OCI-LY1 (cell line): ENCODE measurements around the gene ACY1.

Experiments
- H2AFZ ChIP-seq: fragments of 200-600 bp; sonication (generic), shearing (Covaris generic); 2 replicates; pipeline ENCODE4 v1.6.0; 2014; ENCODE audit warnings: antibody characterized with exemption, mild to moderate bottlenecking, low read length
- H3F3A ChIP-seq: fragments of 200-600 bp; sonication (generic), shearing (Covaris generic); 2 replicates; pipeline ENCODE4 v1.6.0; 2014; ENCODE audit warnings: mild to moderate bottlenecking, antibody characterized with exemption, low read length, moderate library complexity; ENCODE audit not compliant: insufficient read depth
- H3K27ac ChIP-seq: fragments of 200-600 bp; sonication (generic); 2 replicates; pipeline ENCODE4 v1.5.1; 2014; ENCODE audit warnings: low read length, mixed run types, mild to moderate bottlenecking, low read depth; ENCODE audit not compliant: poor library complexity, severe bottlenecking
- H3K27me3 ChIP-seq: fragments of 200-600 bp; sonication (generic); 2 replicates; pipeline ENCODE4 v1.6.0; 2014; ENCODE audit warnings: antibody characterized with exemption, mild to moderate bottlenecking, low read length, moderate library complexity; ENCODE audit not compliant: insufficient read depth
- H3K36me3 ChIP-seq: fragments of 200-600 bp; sonication (generic); 2 replicates; pipeline ENCODE4 v1.6.1; 2014; ENCODE audit warnings: mild to moderate bottlenecking, antibody characterized with exemption, low read length, moderate library complexity, mixed read lengths; ENCODE audit not compliant: insufficient read depth
- H3K4me1 ChIP-seq: fragments of 200-600 bp; sonication (generic); 2 replicates; pipeline ENCODE4 v1.5.1; 2014; ENCODE audit warnings: mild to moderate bottlenecking, low read length, moderate library complexity; ENCODE audit not compliant: insufficient read depth, severe bottlenecking
- H3K4me2 ChIP-seq: fragments of 200-600 bp; sonication (generic), shearing (Covaris generic); 2 replicates; pipeline ENCODE4 v1.6.1; 2014; ENCODE audit warnings: low read length
- H3K4me3 ChIP-seq: fragments of 200-600 bp; sonication (generic); 2 replicates; pipeline ENCODE4 v1.5.1; 2014; ENCODE audit warnings: low read length, low read depth, mild to moderate bottlenecking, mixed read lengths; ENCODE audit not compliant: poor library complexity, severe bottlenecking
- H3K79me2 ChIP-seq: fragments of 200-600 bp; shearing (Covaris generic); 2 replicates; pipeline ENCODE4 v1.6.1; 2016; ENCODE audit warnings: mixed run types, low read length, mixed read lengths; ENCODE audit not compliant: insufficient read depth
- H3K9ac ChIP-seq: fragments of 200-600 bp; sonication (generic), shearing (Covaris generic); 2 replicates; pipeline ENCODE4 v1.6.1; 2014; ENCODE audit warnings: mild to moderate bottlenecking, low read length, mixed read lengths
- H3K9me2 ChIP-seq: fragments of 200-600 bp; sonication (generic), shearing (Covaris generic); 2 replicates; pipeline ENCODE4 v1.6.1; 2014; ENCODE audit warnings: low read depth, mild to moderate bottlenecking, low read length, mixed read lengths
- H3K9me3 ChIP-seq: fragments of 200-600 bp; shearing (Covaris generic); 2 replicates; pipeline ENCODE4 v1.6.1; 2014; ENCODE audit warnings: low read length, mixed read lengths
- H4K20me1 ChIP-seq: fragments of 200-600 bp; sonication (generic), shearing (Covaris generic); 2 replicates; pipeline ENCODE4 v1.6.0; 2016; ENCODE audit warnings: mild to moderate bottlenecking, low read length; ENCODE audit not compliant: insufficient read depth
- EZH2 ChIP-seq: fragments of 200-600 bp; sonication (generic), shearing (Covaris generic); IDR thresholded peaks from 2 replicates; pipeline ENCODE4 v1.8.0; 2017; ENCODE audit warnings: borderline replicate concordance, mixed run types, mild to moderate bottlenecking, antibody characterized with exemption, low read length, moderate library complexity, mixed read lengths
- TF ChIP-seq, protein P1 (sequence below): fragments of 200-600 bp; sonication (generic), shearing (Covaris generic); IDR thresholded peaks from 2 replicates; pipeline ENCODE4 v1.5.1; 2017; ENCODE audit warnings: mild to moderate bottlenecking, antibody characterized with exemption, low read length, moderate library complexity, mixed read lengths

The ACY1 gene

DNA sequence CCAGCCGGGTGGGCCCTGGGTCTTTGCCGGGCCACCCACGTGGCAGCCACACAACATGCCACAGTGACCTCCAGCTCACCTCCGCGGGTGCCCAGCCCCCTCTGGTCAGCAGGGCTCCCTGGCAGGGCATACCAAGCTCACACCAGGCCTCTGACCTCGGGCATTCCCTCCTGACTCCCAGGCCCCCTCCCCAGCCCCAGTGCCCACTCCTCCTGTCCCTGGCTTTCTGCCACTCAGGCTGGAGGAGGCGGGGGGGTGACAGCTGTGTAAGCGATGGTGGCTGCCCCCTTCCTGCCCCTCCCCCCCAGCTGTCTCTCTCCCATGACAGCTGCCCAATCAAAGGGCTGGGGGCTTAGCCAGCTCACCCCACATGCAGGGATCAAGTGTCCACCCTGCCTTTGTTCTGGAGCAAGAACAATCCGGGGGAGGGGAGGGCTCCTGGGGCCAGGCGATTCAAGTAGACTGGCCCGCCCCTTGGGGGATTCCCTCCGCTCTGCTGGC, 19.3 kb upstream of the ACY1 start:
- H3K9me3 ChIP-seq, result no peaks in the 10 kb centered on the region
- H3F3A ChIP-seq, result no peaks in the 10 kb centered on the region
- H3K9ac ChIP-seq, result no peak overlapping the region
- H3K4me3 ChIP-seq, result no peak overlapping the region
- H3K9me2 ChIP-seq, result no peaks in the 10 kb centered on the region
- no peaks in the 10 kb centered on the region for H3K27me3 ChIP-seq
- TF ChIP-seq EZH2, result no peak
- TF ChIP-seq, protein P1, sequence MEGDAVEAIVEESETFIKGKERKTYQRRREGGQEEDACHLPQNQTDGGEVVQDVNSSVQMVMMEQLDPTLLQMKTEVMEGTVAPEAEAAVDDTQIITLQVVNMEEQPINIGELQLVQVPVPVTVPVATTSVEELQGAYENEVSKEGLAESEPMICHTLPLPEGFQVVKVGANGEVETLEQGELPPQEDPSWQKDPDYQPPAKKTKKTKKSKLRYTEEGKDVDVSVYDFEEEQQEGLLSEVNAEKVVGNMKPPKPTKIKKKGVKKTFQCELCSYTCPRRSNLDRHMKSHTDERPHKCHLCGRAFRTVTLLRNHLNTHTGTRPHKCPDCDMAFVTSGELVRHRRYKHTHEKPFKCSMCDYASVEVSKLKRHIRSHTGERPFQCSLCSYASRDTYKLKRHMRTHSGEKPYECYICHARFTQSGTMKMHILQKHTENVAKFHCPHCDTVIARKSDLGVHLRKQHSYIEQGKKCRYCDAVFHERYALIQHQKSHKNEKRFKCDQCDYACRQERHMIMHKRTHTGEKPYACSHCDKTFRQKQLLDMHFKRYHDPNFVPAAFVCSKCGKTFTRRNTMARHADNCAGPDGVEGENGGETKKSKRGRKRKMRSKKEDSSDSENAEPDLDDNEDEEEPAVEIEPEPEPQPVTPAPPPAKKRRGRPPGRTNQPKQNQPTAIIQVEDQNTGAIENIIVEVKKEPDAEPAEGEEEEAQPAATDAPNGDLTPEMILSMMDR, result no peak
- H4K20me1 ChIP-seq, result no peaks in the 10 kb centered on the region
- H3K36me3 ChIP-seq, result peaks cover 5% of the 10 kb centered on the region; the same call in 1 of the 2 replicates
- no peak overlapping the region for H3K27ac ChIP-seq
- no peaks in the 10 kb centered on the region for H3K79me2 ChIP-seq
- H3K4me2 ChIP-seq, result no peak overlapping the region
- H3K4me1 ChIP-seq, result peaks cover 11% of the 10 kb centered on the region
- no peak overlapping the region for H2AFZ ChIP-seq

GRCh38 chr3:51964521-51964920, 18.8 kb upstream of the ACY1 start:
- Histone ChIP-seq H3F3A (no peaks in the 10 kb centered on the region), H3K9ac (no peak overlapping the region), H3K27me3 (no peaks in the 10 kb centered on the region), H2AFZ (no peak overlapping the region), H3K79me2 (no peaks in the 10 kb centered on the region), H3K9me2 (no peaks in the 10 kb centered on the region), H3K9me3 (no peaks in the 10 kb centered on the region), H3K4me2 (no peak overlapping the region), H3K4me3 (no peak overlapping the region), H4K20me1 (no peaks in the 10 kb centered on the region), H3K36me3 (peaks cover 10% of the 10 kb centered on the region; the same call in 1 of the 2 replicates), H3K4me1 (peaks cover 11% of the 10 kb centered on the region), H3K27ac (no peak overlapping the region)
- TF ChIP-seq, protein P1, result no peak
- TF ChIP-seq EZH2, result no peak

GRCh38 chr3:51966016-51966415, 17.3 kb upstream of the ACY1 start:
- H3K9me2 ChIP-seq, result no peaks in the 10 kb centered on the region
- no peak overlapping the region for H2AFZ ChIP-seq
- no peak overlapping the region for H3K27ac ChIP-seq
- H3K79me2 ChIP-seq, result no peaks in the 10 kb centered on the region
- H3K4me1 ChIP-seq, result peaks cover 11% of the 10 kb centered on the region
- H3K9me3 ChIP-seq, result no peaks in the 10 kb centered on the region
- no peaks in the 10 kb centered on the region for H3K27me3 ChIP-seq
- H4K20me1 ChIP-seq, result no peaks in the 10 kb centered on the region
- H3K9ac ChIP-seq, result no peak overlapping the region
- no peak overlapping the region for H3K4me3 ChIP-seq
- no peaks in the 10 kb centered on the region for H3F3A ChIP-seq
- TF ChIP-seq EZH2, result no peak
- TF ChIP-seq, protein P1, result no peak
- H3K4me2 ChIP-seq, result no peak overlapping the region
- peaks cover 19% of the 10 kb centered on the region for H3K36me3 ChIP-seq
